ENCODE data around the gene STXBP2.

GRCh38 chr19:7618348-7618747, 18.6 kb upstream of the STXBP2 start:
- TF ChIP-seq POLR2AphosphoS5 (IDR thresholded peaks at IDR 0.05; ENCODE audit: low read depth, low read length) (no peak), TAF1 (IDR thresholded peaks at IDR 0.05; ENCODE audit: borderline replicate concordance, low read depth, low read length) (no peak), POLR2A (IDR thresholded peaks at IDR 0.05; ENCODE audit: low read depth, low read length) (no peak)
